ENCODE measurements around the gene RPS17.
"Not testable (repeated sequence)": the region's sequence is repeated elsewhere in the genome, so short reads cannot be mapped to it uniquely, and the experiment has no call there.

The RPS17 gene

DNA sequence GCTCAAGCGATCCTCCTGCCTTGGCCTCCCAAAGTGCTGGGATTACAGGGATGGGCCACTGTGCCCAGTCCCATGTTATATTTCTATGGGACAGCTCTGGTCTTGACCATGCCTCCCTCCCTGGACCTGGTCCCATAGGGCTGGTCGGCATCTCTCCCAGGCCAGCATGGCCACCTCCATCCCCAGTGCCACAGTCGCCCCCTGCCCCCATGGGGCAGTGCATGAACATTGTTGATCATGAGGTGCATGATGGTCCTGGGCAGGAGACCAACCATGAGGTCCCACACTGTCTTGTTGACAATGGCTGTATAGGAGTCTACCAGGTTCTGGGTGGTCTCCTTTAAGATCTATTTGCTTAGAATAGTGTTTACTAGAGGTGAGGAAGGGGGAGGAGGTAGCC is 6.5 kb downstream of the RPS17 start:
- TF ChIP-seq, protein P1, sequence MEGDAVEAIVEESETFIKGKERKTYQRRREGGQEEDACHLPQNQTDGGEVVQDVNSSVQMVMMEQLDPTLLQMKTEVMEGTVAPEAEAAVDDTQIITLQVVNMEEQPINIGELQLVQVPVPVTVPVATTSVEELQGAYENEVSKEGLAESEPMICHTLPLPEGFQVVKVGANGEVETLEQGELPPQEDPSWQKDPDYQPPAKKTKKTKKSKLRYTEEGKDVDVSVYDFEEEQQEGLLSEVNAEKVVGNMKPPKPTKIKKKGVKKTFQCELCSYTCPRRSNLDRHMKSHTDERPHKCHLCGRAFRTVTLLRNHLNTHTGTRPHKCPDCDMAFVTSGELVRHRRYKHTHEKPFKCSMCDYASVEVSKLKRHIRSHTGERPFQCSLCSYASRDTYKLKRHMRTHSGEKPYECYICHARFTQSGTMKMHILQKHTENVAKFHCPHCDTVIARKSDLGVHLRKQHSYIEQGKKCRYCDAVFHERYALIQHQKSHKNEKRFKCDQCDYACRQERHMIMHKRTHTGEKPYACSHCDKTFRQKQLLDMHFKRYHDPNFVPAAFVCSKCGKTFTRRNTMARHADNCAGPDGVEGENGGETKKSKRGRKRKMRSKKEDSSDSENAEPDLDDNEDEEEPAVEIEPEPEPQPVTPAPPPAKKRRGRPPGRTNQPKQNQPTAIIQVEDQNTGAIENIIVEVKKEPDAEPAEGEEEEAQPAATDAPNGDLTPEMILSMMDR (IDR thresholded peaks at IDR 0.05; ENCODE audit: insufficient read depth, missing control alignments) = no peak
- DNase-seq (ENCODE audit: insufficient read length, low spot score) = no peak
- no peak for FAIRE-seq

DNA sequence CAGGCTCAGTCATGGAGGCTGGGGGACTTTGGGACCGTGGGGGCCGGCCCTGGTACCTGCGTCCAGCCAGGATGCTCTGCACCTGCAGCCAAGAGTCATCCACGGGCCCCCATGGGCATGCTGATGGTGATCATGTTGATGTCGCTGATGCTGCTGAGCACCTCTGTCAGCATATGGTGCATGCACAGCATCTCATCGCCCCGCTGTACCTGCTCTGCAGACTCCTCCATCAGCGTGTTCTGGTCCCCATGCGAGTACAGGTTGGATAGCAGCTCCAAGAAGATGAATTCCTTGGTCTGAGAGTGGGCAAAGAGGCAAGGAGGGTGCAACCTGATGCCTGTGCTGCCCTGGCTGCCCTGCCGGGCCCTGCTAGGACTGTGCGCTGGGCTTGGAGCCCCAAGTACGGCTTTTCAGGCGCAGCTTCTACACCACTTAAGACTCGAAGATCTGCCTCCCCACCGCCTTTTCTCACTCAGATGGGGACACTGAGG is 7.2 kb downstream of the RPS17 start:
- TF ChIP-seq, protein P1 (IDR thresholded peaks at IDR 0.05; ENCODE audit: insufficient read depth, missing control alignments) = no peak
- FAIRE-seq = no peak
- DNase-seq (ENCODE audit: insufficient read length, low spot score) = no peak

DNA sequence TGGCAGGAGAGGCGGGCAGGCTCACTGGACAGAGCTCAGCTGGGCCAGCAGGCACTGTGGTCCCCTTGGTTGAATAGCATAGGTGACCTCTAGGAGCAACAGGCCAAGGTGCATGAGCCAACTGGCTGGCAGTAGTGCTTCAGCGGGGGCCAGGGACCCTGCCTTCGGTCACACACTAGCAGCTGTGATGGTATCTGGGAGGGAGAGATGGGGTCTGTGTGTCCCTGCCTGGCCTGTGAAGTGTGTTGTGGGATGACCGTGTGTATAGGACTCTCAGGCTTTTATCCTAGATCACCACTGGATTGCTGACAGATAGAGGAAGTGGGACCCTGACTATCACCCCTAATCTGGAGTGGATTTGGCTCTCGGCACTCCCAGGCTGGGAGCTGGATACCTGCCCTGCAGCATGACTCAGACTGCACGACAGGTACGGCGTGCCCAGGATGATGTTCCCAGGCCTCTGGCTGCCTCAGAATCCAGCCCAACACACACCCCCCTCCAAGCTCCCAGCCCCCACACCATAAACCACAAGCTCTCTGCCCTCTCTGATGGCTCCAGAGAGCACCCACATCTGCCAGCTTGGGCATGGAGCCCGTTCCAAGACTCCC is 7.8 kb downstream of the RPS17 start:
- DNase-seq (ENCODE audit: insufficient read length, low spot score) = no peak
- no peak for FAIRE-seq
- TF ChIP-seq, protein P1 (IDR thresholded peaks at IDR 0.05; ENCODE audit: insufficient read depth, missing control alignments) = no peak

DNA sequence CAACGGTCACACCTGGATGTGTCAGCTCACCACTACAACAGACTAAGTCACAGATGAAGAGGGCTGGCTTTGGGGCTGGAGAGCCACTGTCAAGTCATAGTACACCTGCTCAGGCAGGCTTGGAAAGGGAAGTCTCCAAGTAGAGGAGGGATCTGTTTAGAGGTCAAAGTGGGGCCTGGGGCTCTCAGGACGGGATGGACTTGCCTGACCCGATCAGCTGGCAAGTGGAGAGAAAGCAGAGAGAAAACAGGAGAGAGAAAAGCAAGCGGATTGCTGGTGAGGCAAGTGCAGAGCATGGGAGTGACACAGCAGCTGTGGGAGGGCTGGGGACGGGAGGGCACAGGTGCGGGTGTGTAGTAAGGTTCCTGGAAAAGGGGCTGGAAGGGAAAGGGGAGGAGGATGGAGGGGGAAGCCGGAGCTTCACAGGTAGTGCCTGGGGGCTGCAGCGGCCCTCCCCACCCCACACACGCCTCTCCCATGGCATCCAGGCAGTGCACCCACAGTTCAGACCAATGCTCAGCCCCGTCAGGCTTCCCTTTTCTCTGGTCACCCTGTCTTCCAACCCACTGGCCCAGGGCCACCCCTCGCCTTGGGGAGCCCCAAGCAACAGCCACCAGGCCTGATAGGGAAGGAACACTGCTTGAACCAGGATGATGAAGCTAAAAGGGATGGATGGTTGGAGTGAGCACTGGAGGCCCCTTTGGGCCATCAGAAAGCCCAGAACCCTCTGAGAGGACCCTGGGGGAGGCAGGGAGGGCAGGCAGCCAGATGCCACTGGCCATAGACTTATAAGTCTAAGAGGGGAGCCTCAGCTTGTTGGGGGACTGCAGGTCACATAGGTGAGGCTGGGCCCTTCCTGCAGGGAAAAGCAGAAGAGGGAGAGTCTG is 8.5 kb downstream of the RPS17 start:
- FAIRE-seq = no peak
- TF ChIP-seq, protein P1 (IDR thresholded peaks at IDR 0.05; ENCODE audit: insufficient read depth, missing control alignments) = no peak
- no peak for DNase-seq (ENCODE audit: insufficient read length, low spot score)

DNA sequence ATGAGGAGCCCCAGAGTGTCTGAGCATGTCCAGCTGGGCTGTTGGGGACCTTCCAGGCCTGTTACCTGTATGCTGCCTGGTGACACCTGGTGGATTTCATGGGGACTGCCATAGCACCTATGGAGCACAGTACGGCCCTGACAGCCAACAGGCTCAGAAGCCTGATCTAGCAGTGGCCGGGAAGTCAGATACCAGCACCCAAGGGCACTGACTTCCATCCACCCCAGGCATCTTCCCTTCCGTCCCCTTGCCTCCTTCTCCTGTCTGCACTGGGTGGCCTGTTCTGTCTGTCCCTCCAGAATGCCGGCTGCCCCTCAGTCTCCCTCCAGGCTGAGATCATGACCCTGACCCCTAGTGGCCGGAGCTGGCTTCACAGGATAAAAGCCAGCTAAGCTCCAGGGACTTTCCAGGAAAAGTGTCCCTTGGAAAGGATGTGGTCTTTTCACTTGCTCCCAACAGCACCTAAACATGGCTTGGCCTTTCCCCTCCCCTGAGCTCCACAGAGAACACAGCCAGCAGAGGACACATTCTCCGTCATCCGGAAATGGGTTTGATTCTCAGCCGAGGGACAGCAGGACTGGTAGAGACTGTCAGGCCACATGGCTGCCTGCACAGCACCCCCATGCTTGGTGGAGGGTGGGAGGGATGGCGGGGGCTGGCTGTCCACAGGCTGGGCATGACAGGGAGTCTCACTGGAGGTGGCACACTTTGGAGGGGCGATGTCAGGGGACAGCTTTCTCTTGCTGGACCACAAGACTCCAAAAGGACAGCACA is 9.5 kb downstream of the RPS17 start:
- no peak for FAIRE-seq
- TF ChIP-seq, protein P1 (IDR thresholded peaks at IDR 0.05; ENCODE audit: insufficient read depth, missing control alignments) = peak; percentile 71
- DNase-seq (ENCODE audit: insufficient read length, low spot score) = peak; percentile 59

DNA sequence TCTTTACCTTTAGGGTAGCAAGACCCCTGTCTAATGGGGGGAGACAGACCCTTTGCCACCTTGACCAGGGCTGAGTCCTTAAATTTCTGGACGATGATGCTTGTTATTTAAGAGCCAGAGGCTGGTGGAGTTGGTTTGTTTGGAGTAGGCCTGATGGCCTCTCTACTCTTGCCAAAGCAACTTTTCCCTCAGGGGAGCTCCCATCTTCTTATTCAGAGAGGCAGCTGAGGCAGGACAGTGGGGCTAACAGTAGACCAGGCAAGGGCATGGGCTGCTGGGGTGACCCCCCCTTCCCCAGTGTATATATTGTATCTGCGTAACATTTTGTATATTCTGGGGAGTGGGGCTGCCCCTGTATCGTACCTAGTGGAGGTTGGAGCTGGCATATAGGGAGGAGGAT is 10.3 kb downstream of the RPS17 start:
- FAIRE-seq = no peak
- TF ChIP-seq, protein P1 (IDR thresholded peaks at IDR 0.05; ENCODE audit: insufficient read depth, missing control alignments) = no peak
- no peak for DNase-seq (ENCODE audit: insufficient read length, low spot score)

DNA sequence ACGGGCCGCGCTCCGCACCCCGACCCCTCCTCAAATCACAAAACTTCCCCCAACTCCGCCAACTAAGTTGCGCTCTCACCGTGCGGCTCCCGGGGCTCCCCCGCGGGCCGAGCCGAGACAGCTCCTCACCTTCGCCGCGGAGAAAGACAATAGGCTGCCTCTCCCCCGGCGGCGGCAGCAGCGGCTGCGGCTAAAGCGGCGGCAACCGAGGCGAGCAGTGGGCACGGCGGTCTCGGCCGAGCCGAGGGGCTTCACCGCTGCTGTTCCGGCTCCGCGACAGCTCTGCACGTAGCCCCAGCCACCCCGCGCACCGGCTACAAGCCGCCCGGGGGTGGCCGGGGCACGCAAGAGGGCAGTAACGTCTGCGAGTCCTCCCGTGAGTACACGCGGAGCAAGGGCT is 26.7 kb downstream of the RPS17 start:
- FAIRE-seq = not testable (repeated sequence)

DNA sequence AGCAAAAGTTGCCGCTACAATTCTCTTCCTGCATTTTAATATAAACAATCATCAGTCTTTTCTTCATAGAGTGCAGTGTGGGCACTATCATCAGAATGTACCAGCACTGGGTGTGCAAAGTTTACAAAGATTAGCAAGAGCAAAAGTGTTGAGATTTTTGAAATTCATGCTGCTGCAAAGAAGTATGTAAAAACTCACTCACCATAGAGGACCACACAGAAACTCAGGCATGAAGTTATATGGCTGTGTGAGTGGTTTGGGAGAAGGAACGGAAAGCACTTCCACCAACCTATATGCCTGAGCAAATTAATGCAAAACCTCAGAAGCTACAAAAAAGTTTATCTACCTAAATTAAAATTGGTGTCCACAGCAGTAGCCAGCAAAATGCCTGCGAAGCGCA is 32.6 kb downstream of the RPS17 start:
- not testable (repeated sequence) for FAIRE-seq; DNase-seq (ENCODE audit: insufficient read length, low spot score)

More for the DNA sequence above, 26.7 kb downstream of the RPS17 start:
- not testable (repeated sequence) for DNase-seq (ENCODE audit: insufficient read length, low spot score)

DNA sequence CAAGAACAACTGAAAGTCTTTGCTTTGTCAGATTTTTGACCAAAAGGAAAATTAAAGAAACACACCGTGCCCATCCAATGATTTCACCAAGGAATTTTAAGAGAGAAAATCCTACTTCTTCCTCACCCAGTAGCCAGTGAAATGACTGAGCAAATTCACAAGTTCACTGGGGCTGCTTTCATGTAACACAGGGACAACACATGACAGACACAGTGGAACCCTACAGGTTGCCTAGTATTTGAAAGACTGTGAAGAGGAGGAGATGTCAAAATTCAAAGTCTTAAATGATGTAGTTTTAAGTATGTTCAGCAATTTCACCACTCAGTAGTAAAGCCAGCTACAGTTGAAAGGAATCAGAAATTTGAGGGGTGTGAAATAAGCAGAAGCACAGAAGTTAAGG is 33.2 kb downstream of the RPS17 start:
- FAIRE-seq; DNase-seq (ENCODE audit: insufficient read length, low spot score): not testable (repeated sequence)

DNA sequence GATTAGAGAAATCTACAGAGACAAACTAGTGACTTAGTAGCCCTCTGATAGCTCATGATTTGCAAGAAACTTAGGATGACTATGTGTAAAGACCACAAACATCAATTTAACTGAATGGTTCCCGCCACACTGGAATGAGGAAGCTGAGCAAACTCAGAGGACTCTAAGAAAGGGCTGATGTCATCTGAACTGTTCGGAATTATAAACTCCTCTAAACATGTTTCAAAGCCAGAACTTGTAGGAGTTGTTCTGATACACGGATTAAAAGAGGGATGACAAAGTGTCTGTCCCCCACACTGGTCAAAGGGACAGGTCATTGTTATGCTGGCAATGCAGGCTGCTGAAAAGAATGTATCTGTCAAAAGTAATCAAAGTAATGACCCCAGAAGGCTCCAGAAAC is 34.4 kb downstream of the RPS17 start:
- not testable (repeated sequence) for FAIRE-seq; DNase-seq (ENCODE audit: insufficient read length, low spot score)

DNA sequence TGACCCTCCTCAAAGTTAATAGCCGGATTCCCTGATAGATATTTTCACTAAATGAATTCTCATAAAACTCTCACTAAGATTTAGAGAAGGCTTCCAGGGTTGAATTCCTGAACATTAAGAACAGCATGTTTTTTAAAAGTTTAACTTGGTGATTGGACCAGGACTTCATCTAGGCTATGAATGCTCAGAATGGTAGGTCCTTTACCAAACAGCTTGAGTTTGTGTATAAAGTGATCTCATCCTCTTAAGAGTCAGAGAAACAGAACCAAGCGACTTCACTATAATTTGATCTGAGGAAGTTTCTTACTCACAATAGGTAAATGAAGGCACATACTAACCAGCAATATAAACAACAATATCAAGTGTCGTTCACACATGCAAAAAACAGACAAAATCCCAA is 36.2 kb downstream of the RPS17 start:
- DNase-seq (ENCODE audit: insufficient read length, low spot score); FAIRE-seq: not testable (repeated sequence)
